Keratinocyte (primary cell): ENCODE results near the gene TNRC18. TPM values are rescaled to one million over a fixed set of nuclear protein-coding genes. Genes with fewer than 3 reads are reported as not detected.

ENCODE experiments used
- DNase-seq: peaks from one replicate; pipeline ENCODE4 v3.0.0-alpha.2; 2011; ENCODE audit warnings: low read depth, missing footprints, low spot score
- FAIRE-seq: peaks from 2 replicates; lab custom pipeline; 2011; peaks lifted over from hg19 to GRCh38; lab: Jason Lieb, UNC
- H2AFZ ChIP-seq: 2 replicates; pipeline ENCODE4 v1.6.0; 2012; ENCODE audit warnings: low read length, control low read depth, inconsistent platforms; ENCODE audit not compliant: control insufficient read depth
- H3K27ac ChIP-seq: 2 replicates; pipeline ENCODE4 v1.5.1; 2011; ENCODE audit warnings: low read length; ENCODE audit not compliant: control insufficient read depth, insufficient read depth
- H3K27me3 ChIP-seq: 3 replicates; pipeline ENCODE4 v1.6.0; 2011; ENCODE audit warnings: low read length; ENCODE audit not compliant: control insufficient read depth, insufficient read depth; ENCODE audit errors: extremely low read depth
- H3K36me3 ChIP-seq, 2 experiments: 2 replicates in 1 of 2; 3 replicates in 1 of 2; pipeline ENCODE4 v1.5.1; 2011; ENCODE audit warnings: low read length in 2 of 2, mild to moderate bottlenecking in 1 of 2; ENCODE audit not compliant: control insufficient read depth in 2 of 2, insufficient read depth in 2 of 2; ENCODE audit errors: extremely low read depth in 1 of 2
- H3K4me1 ChIP-seq: 3 replicates; pipeline ENCODE4 v1.5.1; 2011; ENCODE audit warnings: low read length; ENCODE audit not compliant: control insufficient read depth, insufficient read depth; ENCODE audit errors: extremely low read depth
- H3K4me2 ChIP-seq: 3 replicates; pipeline ENCODE4 v1.6.0; 2011; ENCODE audit warnings: low read depth, low read length; ENCODE audit not compliant: control insufficient read depth, insufficient read depth; ENCODE audit errors: extremely low read depth
- H3K4me3 ChIP-seq, 3 experiments: fragments of 200-600 bp in 1 of 3; sonication (generic) in 1 of 3; 2 replicates in 2 of 3; 3 replicates in 1 of 3; pipeline ENCODE4 v1.5.1; 2011 to 2016; ENCODE audit warnings: low read length in 3 of 3, mild to moderate bottlenecking in 3 of 3, control low read depth in 2 of 3, inconsistent platforms in 1 of 3, low read depth in 1 of 3, mixed read lengths in 1 of 3, mixed run types in 1 of 3, moderate library complexity in 1 of 3; ENCODE audit not compliant: control insufficient read depth in 2 of 3, insufficient read depth in 2 of 3; ENCODE audit errors: extremely low read depth in 1 of 3
- H3K79me2 ChIP-seq: 2 replicates; pipeline ENCODE4 v1.6.0; 2012; ENCODE audit warnings: low read length; ENCODE audit not compliant: control insufficient read depth, insufficient read depth
- H3K9ac ChIP-seq: 3 replicates; pipeline ENCODE4 v1.6.0; 2011; ENCODE audit warnings: low read length; ENCODE audit not compliant: control insufficient read depth, insufficient read depth; ENCODE audit errors: extremely low read depth
- H3K9me1 ChIP-seq: 3 replicates; pipeline ENCODE4 v1.6.0; 2011; ENCODE audit warnings: low read length; ENCODE audit not compliant: control insufficient read depth, insufficient read depth; ENCODE audit errors: extremely low read depth
- H3K9me3 ChIP-seq: 2 replicates; pipeline ENCODE4 v1.5.1; 2012; ENCODE audit warnings: low read depth, low read length; ENCODE audit not compliant: control insufficient read depth
- H4K20me1 ChIP-seq: 3 replicates; pipeline ENCODE4 v1.6.0; 2011; ENCODE audit warnings: low read length; ENCODE audit not compliant: control insufficient read depth, insufficient read depth; ENCODE audit errors: extremely low read depth
- CTCF ChIP-seq, 3 experiments: IDR thresholded peaks in 1 of 3; conservative IDR thresholded peaks in 1 of 3; optimal IDR thresholded peaks in 1 of 3; 2 replicates in 2 of 3; 3 replicates in 1 of 3; pipeline versions ENCODE3 to v1.5.1; 2011; ENCODE audit warnings: low read length in 3 of 3, mild to moderate bottlenecking in 3 of 3, moderate library complexity in 2 of 3, control low read depth in 1 of 3, inconsistent platforms in 1 of 3; ENCODE audit not compliant: insufficient read depth in 2 of 3; ENCODE audit errors: extremely low read depth in 1 of 3
- EZH2 ChIP-seq: IDR thresholded peaks from one replicate; pipeline ENCODE4 v1.6.1; 2012; ENCODE audit warnings: inconsistent platforms, mild to moderate bottlenecking, low read length, moderate library complexity
- dilution Hi-C: fragments of 300-500 bp; cut with MboI; formaldehyde crosslinking; loops from one replicate; pipeline ENCODE4 v1.7.0; 2020; ENCODE audit warnings: low sequenced_read_pairs; ENCODE audit not compliant: extremely low pct_ligation_motif_present
- polyA plus RNA-seq, 5 experiments: library from polyadenylated mRNA; depleted of rRNA in 3 of 5; stranded (reverse) in 3 of 5; stranded (forward) in 1 of 5; unstranded in 1 of 5; fragments of >200 nt; gene quantifications; 1 replicate in 1 of 5; 2 replicates in 3 of 5; 3 replicates in 1 of 5; pipeline versions ENCODE4 v1.2.1 to v1.2.3, GENCODE V29; 2011 to 2012; ENCODE audit warnings: missing spikeins in 2 of 5, low read depth in 1 of 5, low replicate concordance in 1 of 5

The TNRC18 gene
- polyA plus RNA-seq, 1 donor (not counting 4 experiments of a cell fraction or from before 2014, with no cell fraction given) = 13.2 TPM

DNA sequence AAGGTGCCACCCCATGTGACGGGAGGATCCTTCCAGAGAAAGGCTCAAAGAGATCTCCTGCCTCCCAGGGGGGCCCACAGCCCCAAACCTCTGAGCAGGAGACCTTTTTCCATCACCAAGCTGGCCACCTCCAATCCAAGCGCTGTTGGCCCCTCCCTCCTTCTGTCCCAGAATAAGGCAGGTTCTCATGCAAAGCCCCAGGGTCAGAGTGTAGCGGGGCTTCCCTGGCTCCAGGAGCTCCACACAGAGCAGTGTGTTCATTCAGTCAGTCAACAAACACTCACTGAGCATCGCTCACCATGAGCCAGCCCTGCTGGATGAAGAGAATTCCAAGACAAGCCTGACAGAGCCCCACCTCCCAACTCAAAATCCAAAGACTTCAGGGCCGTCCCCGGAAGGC is 39.0 kb downstream of the TNRC18 start:
- DNase-seq (no peak), FAIRE-seq (no peak)
- dilution Hi-C loops = no loop called here
- no peak overlapping the region for H3K9ac ChIP-seq
- peaks cover 11 to 20% of the 10 kb centered on the region in 2 experiments for H3K36me3 ChIP-seq
- H3K4me1 ChIP-seq = peaks cover 4% of the 10 kb centered on the region
- H4K20me1 ChIP-seq = peaks cover 41% of the 10 kb centered on the region
- no peak overlapping the region for H3K4me3 ChIP-seq
- TF ChIP-seq EZH2 (no peak), CTCF (optimal IDR thresholded peaks at IDR 0.05 in 1 of 3, IDR thresholded peaks at IDR 0.05 in 1 of 3, conservative IDR thresholded peaks at IDR 0.05 in 1 of 3; ENCODE audit: extremely low read depth in 1 of 3, insufficient read depth in 2 of 3, low read length in 3 of 3) (no peak)
- no peak overlapping the region for H3K4me2 ChIP-seq
- no peaks in the 10 kb centered on the region for H3K9me3 ChIP-seq
- H3K79me2 ChIP-seq = peaks cover 87% of the 10 kb centered on the region
- no peaks in the 10 kb centered on the region for H3K27me3 ChIP-seq
- H2AFZ ChIP-seq = no peak overlapping the region
- H3K9me1 ChIP-seq = no peaks in the 10 kb centered on the region
- no peak overlapping the region for H3K27ac ChIP-seq

DNA sequence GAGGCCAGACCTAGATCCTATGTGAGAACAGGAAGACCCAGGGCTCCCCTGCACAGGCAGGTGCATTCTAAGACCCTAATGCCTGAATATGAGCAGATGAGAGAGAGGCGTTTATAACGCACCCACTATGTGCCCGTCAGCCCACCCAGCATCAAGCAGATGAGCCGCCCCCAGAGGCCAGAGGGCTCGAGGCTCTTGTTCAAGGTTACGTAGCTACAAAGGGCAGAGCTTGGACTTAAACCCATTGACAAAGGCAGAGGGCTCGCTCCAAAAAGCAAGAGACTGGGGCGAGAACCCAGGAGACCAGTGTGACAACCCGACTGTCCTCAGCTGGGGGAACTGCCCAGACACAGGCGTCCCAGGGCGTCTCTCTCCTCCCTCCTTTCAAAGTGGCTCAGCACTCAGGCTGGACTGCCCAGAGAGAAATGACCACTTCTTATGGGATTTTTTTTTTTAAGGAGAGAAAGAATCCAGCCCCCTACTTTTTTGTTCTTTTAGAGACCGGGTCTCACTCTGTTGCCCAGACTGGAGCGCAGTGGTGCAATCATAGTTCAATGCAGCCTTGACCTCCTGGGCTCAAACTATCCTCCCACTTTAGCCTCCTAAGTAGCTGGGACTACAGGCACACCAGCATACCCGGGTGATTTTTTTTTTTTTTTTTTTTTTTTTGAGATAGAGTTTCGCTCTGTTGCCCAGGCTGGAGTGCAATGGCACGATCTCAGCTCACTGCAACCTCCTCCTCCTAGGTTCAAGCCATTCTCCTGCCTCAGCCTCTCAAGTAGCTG is 40.1 kb downstream of the TNRC18 start:
- FAIRE-seq (no peak), DNase-seq (no peak)
- Histone ChIP-seq H3K9me1 (no peaks in the 10 kb centered on the region), H3K4me3 (no peak overlapping the region), H3K27me3 (no peaks in the 10 kb centered on the region), H3K9ac (no peak overlapping the region), H3K79me2 (peaks cover 92% of the 10 kb centered on the region), H3K4me2 (no peak overlapping the region), H3K27ac (no peak overlapping the region), H3K4me1 (peaks cover 4% of the 10 kb centered on the region), H3K9me3 (no peaks in the 10 kb centered on the region), H2AFZ (no peak overlapping the region), H3K36me3 (peaks cover 10 to 20% of the 10 kb centered on the region in 2 experiments), H4K20me1 (peaks cover 49% of the 10 kb centered on the region)
- no peak for TF ChIP-seq CTCF (optimal IDR thresholded peaks at IDR 0.05 in 1 of 3, IDR thresholded peaks at IDR 0.05 in 1 of 3, conservative IDR thresholded peaks at IDR 0.05 in 1 of 3; ENCODE audit: extremely low read depth in 1 of 3, insufficient read depth in 2 of 3, low read length in 3 of 3)
- TF ChIP-seq EZH2 = no peak
- dilution Hi-C loops = no loop called here
